Activated naive CD4-positive, alpha-beta T cell (primary cell): Measurements from ENCODE around the gene BCORL1.

ENCODE experiments used
- DNase-seq, 4 experiments: peaks; one replicate each; lab custom pipeline; 2025; lab: John Stamatoyannopoulos, UW

Gene BCORL1

DNA sequence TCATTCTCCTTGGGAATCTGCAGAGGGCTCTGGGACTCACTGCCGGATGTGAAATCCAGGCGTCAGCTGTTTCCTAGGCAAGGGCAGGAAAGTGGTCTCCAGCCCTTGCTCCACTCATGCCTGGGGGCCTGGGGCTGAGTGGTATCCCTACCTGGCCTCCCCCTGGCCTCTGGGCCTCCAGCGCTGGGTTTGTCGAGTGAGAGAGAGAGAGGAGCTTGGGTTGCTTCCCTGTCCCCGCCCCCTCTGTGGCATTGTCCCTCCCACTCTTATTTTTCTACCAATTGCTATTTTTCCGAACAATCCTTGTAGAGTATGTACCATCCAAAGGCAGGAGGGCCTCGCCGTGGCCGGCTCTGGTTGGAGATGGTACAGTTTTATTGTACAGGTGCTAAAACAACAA, 74.8 kb downstream of the BCORL1 start:
- no peak for DNase-seq

DNA sequence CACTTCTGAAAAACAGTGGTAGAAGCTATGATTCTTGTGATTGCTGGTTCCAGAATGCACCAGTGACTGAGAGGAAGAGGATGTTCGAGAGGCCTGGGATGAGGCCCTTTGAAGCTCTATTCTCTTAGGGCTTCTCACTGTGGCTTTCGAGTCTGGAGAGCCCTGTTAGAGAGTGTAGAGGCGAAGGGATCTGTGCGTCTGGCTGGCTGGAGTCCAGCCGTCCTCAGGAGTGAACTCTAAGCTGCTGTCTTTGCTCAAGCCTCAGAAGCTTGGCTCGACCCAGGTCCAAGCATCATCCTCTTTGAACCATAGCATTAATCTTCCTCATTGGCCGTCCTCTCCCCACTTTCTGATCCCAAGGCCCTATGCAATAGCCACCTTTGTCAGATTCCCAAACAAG, 76.2 kb downstream of the BCORL1 start:
- no peak for DNase-seq

DNA sequence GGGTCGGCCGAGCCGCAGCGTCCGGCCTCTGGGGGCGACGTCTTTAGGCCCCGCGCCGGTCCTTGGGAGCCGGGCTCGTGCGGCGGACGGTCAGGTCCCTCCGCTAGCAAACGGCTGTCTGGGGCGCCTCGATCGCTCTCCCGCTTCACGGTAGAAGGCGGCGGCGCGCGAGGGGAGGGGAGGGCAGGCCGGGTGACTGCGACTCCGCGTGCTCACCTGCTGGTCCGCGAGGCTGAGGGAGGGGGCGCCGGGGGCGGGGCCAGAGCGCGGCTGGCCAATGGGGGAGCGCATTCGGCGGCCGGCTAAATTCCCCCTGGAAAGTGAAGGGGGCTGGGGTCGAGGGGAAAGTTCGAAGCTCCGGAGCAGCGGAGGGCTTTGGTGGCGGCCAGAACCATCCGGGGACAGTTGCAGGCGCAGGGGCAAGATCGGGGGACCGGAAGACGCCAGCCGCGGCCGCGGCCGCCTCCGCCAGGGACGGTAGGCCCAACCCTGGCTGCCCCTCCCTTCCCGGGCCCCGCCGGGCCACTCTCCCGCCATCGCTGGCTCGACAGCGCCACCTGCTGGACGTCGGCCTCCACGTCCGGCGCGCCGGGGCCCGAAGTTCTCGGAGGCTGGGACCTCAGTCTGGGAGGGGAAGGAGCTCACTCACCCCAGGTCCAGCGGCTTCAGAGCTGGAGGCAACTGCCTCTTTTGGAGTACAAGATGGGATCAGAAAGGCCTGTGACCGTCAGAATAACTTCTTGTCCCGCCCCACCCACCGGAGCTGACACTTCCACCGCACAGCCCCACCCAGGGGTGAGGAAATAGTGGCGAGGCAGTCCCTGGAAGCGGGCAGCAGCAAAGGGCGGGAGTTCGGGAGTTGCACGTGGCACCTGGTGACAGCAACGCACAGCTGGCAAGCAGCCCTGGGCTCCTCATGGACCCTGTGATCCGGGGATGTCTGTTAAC, 78.0 kb downstream of the BCORL1 start:
- DNase-seq = peak; percentile 66 to 79 (median 70)

DNA sequence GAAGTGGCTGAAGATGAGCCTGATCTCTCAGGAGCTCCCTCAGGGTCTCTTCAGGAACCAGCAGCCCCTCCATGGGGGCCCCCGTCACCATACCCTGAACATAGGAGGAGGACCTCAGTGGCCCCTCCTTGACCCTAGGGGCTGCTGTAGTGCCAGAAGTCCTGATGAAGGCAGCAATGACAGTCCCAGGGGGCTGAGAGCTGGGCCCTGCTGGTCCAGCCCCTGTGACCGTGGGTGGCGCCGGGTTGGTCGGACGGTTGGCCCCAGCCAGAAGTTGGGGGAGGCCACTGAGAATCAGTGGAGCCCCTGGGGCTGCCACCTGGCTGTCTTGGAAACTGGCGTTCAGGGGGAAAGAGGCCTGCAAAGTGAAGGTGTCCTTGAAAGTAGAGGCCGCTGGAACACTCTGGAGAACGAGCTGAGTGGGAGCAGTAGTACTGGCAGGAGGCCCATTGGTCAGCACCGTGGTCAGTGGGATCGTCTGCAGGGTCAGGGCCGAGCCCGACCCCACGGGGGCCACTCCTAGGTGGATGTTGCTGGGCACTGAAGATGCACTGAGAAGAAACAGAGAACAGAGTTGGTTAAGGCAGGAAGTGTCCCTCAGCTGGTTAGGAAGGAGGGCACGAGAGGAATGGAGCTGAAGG, 84.7 kb downstream of the BCORL1 start:
- no peak for DNase-seq

DNA sequence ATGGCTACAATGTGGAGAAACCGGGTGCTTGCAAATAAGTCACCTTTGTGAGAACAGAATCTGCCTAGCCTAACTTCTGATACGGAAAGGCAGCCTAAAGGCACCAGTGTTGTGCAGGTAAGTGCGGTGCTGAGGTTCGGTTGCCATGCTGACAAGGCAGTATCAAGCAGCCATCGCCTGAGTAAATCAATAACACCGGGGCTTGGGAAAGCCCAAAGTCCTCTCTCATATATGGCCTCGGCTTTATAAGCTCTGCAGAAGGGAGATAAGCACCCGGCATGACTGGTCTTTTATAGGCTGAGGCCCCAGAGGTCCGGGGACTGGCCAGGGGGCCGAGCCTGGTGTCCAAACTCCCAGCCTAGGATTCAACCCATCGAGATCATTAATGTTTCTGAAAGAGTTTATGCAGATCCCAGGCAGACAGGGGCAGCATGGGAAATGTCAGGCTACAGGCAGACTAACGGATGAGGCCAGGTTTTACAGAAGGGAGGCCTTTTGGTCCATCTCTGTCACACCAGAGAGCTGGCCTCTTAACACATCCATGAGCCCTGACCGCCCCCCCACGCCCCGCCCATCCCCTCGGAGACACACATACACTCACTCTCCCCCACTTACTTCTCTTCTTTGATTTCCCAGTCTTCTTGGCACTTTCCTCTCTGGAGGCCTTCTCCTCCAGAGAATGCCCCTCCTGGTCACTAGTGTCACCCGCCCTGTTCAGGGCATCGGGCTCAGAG, 89.3 kb downstream of the BCORL1 start:
- DNase-seq = no peak

DNA sequence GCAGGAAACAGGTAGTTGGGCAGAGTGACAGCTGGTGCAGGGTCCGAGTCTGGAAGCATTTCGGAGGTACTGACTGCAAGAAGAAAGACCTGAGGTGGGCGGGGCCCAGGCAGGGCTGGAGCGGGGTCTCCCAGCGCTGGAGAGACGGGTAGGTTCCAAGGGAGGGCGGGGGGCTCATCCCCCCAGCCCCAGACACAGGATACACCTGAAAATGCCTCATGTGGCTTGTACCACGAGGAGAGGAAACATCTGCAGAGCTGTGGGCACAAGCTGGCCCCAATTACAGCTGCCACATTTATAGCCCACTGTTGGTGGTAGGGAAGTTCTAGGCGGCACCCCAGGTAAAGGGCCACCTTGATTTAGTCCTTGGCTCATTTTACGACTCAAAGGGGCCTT, 89.9 kb downstream of the BCORL1 start:
- no peak for DNase-seq

DNA sequence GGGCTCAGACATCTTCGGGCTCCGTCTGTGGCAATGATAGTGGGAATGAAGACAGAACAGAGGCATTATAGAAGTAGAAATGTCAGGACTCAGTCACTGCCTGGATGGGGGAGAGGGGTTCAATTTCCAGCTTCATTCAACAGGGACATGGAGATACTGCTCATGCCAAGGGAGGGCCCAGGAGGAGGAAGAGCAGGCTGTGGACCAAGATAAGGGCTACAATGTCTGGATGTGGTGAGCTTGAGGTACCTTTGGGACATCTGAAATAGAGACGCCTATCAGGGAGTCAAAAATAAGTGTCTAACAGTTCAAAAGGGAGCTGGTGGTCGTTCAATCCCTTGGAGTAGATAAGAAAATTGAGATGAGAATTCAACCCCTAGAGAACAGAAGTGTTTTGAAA, 93.3 kb downstream of the BCORL1 start:
- no peak for DNase-seq

DNA sequence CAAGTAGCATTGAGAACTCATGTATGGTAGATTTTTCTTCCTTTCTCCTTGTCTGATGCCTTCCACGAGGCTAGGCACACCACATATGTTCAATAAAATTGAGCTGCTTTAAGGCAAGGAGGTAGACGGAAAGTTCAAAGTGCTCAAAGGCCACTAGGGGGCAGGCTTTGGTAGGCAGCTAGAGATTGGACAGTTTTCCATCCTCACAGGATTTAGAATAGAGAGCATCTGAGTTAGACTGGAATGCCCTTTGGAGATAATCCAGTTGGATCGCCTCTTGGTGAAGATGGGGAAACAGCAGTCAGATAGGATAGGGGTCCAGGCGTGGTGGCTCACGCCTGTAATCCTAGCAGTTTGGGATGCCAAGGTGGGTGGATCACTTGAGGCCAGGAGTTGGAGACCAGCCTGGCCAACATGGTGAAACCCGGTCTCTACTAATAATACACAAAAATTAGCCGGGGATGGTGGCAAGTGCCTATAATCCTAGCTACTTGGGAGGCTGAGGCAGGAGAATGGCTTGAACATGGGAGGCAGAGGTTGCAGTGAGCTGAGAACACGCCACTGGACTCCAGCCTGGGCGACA, 97.5 kb downstream of the BCORL1 start:
- DNase-seq = peak in 2 of 4 experiments; percentile 11 to 34

DNA sequence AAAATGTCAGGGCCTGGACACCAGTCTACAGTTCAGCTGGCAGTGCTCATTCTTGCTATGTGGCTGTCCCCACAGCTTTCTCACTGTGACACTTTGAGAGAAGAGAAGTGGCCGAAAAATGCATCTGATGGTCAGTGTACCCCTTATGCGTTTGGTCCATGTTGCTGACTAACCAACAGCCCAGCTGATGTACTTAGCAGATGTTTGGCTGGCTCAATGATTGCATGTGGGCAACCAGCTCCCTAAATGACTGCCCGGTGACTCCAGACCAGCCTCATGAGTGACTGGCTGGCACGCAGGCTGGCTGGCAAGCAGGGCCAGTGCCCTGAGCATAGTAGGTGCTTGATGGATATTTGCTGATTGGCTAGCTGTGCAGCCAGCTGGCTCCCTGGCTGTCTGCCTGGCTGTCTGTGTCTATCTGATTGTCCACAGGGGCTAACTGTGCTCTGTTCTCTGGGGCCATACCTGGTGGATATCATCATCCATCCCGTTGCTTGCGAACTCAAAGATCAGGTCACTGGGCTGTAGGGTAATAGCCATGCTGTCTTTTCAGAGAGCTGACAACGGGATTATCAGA, 98.4 kb downstream of the BCORL1 start:
- DNase-seq = no peak

DNA sequence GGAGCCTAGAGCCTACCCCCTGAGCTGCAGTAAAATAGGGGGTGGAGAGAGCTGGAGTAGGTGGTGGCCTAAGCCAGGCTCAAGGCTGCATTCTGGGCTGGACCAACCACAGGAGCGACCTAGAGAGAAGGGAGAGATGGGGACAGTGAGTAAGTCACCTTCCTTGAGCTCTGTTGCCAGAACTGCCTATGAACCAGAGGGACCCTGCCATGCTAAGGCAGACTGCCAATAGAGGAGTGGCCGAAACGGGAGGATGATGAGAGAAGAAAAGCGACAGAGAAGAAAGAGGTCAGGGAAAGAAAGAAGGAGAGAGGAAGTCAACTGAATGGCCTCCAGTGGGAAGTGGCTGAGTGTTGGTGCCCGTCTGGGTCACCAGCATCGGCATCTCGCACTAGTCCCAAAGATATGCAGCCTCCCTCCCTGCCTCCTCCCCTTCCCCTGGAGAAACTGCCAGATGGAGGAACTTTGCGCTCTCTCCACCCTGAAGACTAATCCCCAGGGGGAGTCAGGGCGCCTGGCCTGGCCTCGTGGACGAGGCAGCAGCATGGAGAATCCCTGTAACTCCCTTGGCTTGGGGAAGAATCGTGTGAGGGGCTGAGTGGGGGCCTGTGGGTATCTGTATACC, 99.1 kb downstream of the BCORL1 start:
- DNase-seq = no peak

DNA sequence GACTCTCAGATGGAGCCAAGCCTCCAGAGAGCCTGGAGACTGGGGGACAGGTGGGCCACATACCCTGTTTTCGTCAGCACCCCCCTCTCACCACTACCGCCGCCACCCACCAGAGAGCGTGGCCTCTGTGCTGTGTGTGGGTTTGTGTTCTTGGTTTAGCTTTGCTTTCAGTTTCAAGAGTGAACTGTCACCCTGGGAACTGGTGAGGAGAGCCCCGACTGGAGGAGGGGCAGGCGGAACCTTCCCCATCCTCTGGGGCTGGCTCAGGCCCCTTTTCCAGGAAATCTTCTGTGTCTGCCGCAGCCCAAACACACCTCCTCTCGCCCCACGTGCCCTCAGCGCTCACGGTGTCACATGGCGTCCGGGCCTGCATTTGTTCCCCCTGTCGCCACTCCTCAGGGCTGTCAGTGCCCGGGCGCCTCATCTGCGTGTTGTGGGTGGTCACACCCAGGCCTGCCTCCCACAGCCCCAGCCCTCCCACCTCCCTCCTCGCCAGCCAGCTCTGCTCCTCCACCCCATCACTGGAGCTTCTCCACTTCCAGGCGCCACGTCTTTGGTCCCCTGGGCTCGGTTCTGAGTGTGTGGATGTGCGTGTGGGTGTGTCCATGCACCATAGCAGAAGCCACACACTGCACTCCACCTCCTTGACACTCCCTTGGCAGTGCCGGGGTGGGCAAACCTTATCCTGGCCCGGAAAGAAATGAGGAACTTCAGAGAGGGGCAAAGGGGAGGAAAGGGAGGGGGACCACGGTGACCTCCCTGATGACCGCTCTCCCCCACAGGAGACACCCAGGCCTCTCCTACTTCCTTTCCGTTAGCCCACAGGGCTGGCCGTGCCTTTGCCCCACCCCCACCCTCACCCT, 100.0 kb downstream of the BCORL1 start:
- peak; percentile 8 to 51 (median 28) for DNase-seq

DNA sequence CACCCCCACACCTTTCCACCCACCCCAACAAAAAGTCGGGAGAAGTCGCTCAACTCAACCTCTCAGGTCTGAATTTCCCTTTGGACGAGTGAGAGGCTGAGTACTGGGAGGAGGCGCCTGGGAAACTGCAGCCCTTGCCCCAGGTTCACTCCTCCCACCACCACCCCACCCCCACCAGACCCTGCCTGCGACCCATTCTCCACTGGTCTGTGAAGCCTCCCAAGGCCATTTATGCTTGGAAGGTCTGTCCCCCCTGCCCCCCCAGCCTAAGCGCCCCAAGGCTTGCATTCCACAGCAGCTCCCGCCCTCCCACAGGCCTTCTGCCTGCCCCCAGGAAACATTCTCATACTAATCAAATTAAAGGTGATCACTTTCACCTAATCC, 100.7 kb downstream of the BCORL1 start:
- DNase-seq = no peak

DNA sequence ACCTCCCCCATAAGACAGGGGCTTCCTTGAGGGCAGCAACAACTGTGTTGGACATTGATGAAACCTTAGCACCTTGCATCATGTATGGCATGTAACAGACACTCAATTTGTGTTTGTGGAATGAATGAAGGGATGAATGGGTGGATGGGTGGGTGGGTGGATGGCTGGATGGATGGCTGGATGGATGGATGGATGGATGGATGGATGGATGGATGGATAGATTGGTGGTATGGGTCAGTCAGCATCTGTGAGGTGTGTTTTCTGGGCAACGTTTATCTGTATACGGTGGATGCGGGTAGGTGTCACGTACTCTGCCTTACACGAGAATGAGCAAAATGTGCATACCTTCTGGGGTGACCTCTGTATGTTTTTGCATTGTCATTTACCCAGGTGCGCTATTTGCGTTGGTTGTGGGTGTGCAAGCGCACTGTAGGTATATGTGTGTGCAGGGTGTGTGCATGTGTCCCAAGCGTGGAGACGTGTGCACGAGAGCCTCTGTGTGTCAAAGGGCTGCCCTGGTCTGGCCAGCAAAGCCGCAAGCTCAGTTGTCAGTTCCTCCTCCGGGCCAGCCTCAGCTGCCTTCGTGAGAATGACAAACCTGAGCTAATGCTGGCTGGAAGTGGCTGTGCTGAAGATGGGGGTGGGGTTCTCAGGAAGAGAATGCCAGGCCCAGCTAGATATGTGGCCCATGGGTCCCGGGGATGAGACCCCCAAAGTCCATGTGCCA, 101.4 kb downstream of the BCORL1 start:
- no peak for DNase-seq

DNA sequence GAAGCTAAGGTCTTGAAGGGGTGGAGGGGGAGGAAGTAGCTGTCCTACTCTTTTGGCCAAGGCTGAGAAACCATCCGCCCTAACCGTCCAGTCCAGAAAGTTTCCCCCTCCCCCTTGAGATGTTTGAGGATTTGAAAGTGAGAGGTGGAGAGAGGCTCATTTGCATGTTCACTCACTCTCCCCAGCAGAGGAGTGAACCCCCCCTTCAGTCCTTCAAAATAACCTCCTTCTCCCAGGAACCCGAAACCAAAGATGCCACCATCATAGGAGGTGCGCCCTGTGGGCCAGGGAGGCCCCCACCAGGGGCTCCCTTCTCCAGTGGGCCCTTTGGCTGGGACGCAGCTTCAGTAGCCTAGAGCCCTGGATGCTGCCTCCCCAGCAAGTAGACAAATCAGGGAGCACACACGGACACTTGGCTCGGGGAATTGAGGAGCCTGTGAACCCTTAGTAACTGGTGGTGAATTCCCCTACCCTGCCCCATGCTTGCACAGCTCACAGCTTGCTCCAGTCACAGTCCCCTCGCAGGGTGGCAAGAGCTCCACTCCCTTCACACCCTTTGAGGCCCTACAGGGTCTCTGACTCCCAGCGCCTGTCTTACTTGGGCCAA, 102.3 kb downstream of the BCORL1 start:
- no peak for DNase-seq

DNA sequence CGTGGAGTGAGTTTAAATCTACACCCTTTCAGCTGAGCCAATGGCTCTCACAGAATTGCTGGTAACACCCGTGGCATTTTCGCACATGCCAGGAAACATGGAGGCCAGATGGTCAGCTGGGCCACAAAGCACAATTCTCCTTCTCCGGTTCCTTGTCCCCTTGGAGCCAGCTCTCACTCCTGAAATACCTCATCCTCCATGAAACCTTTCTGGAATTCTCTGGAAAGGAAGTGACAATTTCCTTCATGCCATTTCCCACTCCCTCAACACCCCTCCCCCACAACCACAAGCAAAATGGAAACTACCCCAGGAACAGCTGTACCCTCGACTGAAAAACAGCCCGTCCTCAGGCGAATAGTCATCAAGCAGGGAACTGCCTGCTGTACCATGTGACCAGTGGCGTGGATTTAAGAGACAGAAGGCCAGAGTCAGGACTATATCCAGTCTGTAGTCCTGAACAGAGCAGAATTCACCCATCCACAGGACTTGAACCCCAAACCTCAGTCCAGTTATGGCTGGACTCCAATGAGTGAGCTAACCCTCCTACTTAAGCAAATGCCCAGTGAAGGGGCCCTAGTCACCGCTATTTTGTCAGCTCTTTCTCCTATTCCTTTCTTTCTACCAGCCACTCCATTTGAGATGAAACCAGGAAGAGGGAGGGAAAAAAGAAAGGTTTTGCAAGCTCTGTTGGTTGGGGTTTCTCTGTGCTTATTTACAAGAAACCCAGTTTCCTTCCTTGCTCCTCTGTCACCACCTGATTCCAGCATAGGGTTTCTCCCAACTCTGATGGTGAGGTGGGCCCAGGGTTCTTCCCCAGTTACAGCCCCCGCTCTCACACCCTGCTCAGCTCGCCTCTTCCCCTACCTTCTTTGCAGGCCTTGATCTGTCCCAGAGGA, 103.4 kb downstream of the BCORL1 start:
- DNase-seq = no peak

DNA sequence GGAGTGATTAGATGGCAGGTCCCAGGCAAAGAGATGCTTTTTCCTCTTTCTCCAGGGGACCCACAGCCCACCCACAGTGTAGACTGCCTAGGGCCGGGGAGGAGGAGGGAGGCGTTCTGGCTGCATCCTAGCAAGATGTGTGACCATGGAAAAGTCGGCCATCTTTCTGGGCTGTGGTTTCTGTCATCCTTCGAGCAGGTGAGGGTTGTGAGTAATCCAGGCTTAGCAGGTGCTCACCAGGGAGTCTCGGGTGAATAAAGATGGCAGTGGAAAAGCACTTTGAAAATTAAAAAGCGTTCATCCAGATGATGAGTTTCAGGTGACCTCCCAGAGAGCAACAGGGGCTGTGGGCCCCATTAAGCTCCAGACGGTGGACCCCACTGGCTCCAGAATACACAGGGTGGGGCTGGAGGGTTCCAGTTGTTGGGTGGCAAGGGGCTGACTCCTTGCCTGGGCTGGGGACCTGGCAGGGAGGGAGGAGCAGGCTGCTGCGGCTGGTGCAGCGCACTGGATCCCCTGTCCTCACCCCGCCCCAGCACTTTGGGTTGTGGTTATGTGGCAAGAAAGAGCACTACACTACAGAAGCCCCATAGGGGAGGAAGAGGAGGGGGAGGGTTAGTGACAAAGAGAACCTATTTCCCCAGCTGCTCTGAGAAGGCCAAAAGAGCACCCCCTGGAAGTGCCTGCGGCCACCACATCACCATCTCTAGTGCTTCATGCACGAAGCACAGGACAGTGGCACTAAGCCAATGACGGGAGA, 104.2 kb downstream of the BCORL1 start:
- DNase-seq = peak; percentile 2 to 59 (median 13)

DNA sequence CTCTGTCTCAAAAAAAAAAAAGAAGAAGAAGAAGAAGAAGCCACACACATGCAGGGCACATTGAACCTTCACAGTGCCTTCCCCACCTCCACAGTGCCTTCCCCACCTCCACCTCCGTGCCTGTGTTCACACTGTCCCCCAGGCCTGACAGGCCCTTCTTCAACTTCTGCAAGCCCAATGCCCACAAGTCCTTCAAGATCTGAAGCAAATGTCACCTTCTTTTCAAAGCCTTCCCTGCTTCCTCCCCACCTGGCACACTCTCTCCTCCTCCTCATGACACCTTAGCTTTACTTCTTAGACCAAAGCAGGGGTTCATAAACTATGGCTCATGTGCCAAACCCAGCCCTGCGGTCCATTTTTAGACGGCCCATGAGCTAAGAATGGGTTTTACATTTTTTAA, 107.9 kb downstream of the BCORL1 start:
- no peak for DNase-seq
